ENCODE results near the gene HECTD3. TPM values are rescaled to one million over a fixed set of nuclear protein-coding genes. Genes with fewer than 3 reads are reported as not detected.
"Not testable (repeated sequence)": the region's sequence is repeated elsewhere in the genome, so short reads cannot be mapped to it uniquely, and the experiment has no call there.

Gene HECTD3
- total RNA-seq, 1 donor from 2014 or later, result 36.6 TPM

DNA sequence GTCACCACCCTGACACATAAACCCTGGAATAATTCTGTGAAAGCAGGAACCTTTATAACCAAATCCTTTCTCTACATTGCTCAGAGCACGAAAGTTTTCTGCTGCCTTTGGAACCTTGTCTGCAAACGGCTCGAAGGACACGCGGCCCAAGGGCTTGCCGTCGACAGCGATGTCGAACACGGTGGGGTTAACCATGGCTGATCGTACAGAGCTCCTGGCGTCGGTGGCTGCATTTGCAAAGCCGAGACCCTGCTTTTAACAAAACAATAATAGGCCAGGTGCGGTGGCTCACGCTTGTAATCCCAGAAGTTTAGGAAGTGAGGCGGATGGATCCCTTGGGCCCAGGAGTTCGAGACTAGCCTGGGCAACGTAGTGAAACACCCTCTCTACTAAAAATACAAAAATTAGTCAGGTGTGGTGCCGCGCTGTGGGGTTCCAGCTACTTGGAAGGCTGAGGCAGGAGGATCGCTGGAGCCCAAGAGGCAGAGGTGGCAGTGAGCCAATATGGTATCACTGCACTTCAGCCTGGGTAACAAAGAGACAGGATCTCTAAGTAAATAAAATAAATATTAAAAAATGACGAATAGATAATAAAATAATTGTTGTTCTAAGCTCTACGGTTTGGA is 22.5 kb downstream of the HECTD3 start:
- H3K4me3 ChIP-seq (ENCODE audit: low read depth, low read length), result no peak overlapping the region
- TF ChIP-seq, protein P1, sequence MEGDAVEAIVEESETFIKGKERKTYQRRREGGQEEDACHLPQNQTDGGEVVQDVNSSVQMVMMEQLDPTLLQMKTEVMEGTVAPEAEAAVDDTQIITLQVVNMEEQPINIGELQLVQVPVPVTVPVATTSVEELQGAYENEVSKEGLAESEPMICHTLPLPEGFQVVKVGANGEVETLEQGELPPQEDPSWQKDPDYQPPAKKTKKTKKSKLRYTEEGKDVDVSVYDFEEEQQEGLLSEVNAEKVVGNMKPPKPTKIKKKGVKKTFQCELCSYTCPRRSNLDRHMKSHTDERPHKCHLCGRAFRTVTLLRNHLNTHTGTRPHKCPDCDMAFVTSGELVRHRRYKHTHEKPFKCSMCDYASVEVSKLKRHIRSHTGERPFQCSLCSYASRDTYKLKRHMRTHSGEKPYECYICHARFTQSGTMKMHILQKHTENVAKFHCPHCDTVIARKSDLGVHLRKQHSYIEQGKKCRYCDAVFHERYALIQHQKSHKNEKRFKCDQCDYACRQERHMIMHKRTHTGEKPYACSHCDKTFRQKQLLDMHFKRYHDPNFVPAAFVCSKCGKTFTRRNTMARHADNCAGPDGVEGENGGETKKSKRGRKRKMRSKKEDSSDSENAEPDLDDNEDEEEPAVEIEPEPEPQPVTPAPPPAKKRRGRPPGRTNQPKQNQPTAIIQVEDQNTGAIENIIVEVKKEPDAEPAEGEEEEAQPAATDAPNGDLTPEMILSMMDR (conservative IDR thresholded peaks at IDR 0.05; ENCODE audit: low read depth, low read length), result no peak
- DNase-seq (ENCODE audit: low read depth), result no peak

DNA sequence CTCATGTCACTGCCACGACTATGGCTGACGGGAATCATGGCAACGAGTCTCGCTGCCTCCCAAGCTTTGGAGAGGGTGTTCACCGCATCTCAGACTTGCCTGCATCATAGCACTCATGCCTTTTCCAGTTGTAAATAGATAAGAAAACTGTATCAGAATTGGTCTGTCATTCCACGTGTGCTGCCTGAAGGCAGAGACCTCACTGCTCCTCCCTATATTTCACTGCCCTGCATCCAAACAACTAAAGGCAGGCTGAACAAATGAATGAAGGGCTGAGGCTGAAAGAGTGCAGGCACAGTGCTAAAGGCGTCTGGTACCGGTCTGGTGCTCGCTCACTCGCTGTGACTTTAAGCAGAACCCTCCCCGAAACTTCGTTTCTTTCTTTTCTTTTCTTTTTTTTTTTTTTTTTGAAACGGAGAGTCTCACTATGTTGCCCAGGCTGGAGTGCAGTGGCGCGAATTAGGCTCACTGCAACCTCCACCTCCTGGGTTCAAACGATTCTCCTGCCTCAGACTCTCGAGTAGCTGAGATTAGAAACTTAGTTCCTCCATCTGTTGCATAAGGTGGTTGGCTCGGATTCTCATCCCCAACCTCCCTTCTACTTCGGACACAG is 25.3 kb downstream of the HECTD3 start:
- peak overlapping the region; percentile 83 for H3K4me3 ChIP-seq (ENCODE audit: low read depth, low read length)
- no peak for DNase-seq (ENCODE audit: low read depth)

DNA sequence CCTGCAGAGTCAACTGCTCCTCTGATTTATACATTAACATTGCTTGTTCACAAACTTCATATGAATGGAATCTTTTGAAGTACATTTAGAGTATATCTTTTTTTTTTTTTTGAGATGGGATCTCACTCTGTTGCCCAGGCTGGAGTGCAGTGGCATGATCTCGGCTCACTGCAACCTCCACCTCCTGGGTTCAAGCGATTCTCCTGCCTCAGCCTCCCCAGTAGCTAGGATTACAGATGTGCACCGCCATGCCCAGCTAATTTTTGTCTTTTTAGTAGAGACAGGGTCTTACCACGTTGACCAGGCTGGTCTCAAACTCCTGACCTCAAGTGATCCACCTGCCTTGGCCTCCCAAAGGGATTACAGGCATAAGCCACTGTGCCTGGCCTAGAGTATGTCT is 33.8 kb downstream of the HECTD3 start:
- H3K4me3 ChIP-seq (ENCODE audit: low read depth, low read length), result not testable (repeated sequence)

More for the DNA sequence above, 25.3 kb downstream of the HECTD3 start:
- TF ChIP-seq, protein P1 (conservative IDR thresholded peaks at IDR 0.05; ENCODE audit: low read depth, low read length), result no peak

DNA sequence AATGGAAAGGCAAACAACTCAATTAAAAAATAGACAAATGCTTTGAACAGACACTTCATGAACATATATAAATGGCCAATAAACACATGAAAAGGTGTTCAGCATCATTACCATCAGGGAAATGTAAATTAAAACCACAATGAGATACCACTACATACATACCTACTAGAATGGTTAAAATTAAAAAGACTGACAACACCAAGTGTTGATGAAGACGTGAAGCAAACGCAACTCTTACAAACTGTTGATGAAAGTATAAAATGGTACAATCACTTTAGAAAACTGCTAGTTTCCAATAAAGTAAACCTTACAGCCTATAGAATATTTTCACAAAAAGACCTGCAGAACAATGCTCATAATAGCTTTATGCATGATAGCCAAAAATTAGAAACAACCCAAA is 34.9 kb downstream of the HECTD3 start:
- no peak overlapping the region for H3K4me3 ChIP-seq (ENCODE audit: low read depth, low read length)
- no peak for DNase-seq (ENCODE audit: low read depth)
- TF ChIP-seq, protein P1 (conservative IDR thresholded peaks at IDR 0.05; ENCODE audit: low read depth, low read length), result no peak

More for the DNA sequence above, 33.8 kb downstream of the HECTD3 start:
- DNase-seq (ENCODE audit: low read depth), result not testable (repeated sequence)

DNA sequence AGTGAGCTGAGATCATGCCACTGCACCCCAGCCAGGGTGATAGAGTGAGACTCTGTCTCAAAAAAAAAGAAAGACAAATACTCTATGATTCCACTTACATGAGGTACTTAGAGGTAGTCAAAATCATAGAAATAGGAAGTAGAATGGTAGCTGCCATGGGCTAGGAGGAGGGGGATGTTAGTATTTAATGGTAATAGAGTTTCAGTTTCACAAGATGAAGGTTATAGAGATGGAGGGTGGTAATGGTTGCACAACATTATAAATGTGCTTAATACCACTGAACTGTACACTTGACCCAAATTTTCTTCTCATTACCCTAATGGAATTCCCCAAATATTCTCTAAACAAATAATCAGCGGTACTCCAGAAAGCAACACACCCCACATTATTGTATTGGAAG is 37.5 kb downstream of the HECTD3 start:
- no peak for DNase-seq (ENCODE audit: low read depth)
- TF ChIP-seq, protein P1 (conservative IDR thresholded peaks at IDR 0.05; ENCODE audit: low read depth, low read length), result no peak
- H3K4me3 ChIP-seq (ENCODE audit: low read depth, low read length), result no peak overlapping the region

DNA sequence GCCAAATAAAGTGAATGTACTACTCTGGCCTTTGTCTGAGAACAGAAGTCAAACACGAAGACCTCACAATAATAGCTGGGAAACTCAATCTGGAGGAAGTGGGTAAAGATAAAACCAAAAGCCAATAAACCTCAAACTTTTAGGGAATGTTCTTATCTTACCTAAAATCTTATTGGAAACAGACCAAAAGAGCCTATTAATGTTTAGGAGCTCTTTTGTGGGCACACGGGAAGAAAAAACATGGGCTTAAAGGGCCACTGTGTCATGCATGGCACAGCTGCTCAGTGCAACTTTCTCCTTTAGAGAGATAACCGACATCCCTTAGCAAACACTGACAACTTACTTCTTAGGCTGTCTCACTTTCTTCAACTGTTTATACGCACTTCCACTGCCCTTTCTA is 40.8 kb downstream of the HECTD3 start:
- TF ChIP-seq, protein P1 (conservative IDR thresholded peaks at IDR 0.05; ENCODE audit: low read depth, low read length), result no peak
- no peak for DNase-seq (ENCODE audit: low read depth)

DNA sequence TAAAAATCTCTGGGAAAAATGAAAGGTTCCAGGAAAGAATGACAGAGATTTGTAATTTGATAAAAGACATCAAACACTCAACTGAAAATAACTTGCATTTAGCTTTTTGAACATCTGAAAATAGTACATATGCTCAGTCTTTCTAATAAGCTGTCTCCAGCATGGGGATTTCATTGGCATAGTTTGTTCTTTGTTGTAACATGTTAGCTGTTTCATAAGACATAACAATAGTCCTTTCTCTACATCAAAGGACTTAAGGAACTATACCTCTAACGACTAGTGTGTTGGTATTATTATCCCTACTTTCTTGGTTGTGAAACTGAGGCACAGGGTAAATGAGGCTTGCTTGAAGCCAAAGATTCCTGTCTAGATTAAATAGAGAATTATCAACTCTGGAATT is 46.7 kb downstream of the HECTD3 start:
- no peak overlapping the region for H3K4me3 ChIP-seq (ENCODE audit: low read depth, low read length)
- TF ChIP-seq, protein P1 (conservative IDR thresholded peaks at IDR 0.05; ENCODE audit: low read depth, low read length), result no peak
- no peak for DNase-seq (ENCODE audit: low read depth)

More for the DNA sequence above, 40.8 kb downstream of the HECTD3 start:
- H3K4me3 ChIP-seq (ENCODE audit: low read depth, low read length), result no peak overlapping the region

All from epithelial cell of proximal tubule (primary cell).